Choroid plexus epithelial cell (primary cell): ENCODE data around the gene DET1.

ENCODE experiments used
- DNase-seq: peaks from one replicate; pipeline ENCODE4 v3.0.0-alpha.2; 2010; ENCODE audit warnings: low read depth
- H3K4me3 ChIP-seq: 2 replicates; pipeline ENCODE4 v1.5.1; 2011; ENCODE audit warnings: low read depth, mild to moderate bottlenecking, control low read depth, low read length, moderate library complexity
- CTCF ChIP-seq: conservative IDR thresholded peaks from 2 replicates; pipeline ENCODE4 v1.5.1; 2011; ENCODE audit warnings: low read depth, mild to moderate bottlenecking, control low read depth, inconsistent platforms, low read length, moderate library complexity

The DET1 gene

DNA sequence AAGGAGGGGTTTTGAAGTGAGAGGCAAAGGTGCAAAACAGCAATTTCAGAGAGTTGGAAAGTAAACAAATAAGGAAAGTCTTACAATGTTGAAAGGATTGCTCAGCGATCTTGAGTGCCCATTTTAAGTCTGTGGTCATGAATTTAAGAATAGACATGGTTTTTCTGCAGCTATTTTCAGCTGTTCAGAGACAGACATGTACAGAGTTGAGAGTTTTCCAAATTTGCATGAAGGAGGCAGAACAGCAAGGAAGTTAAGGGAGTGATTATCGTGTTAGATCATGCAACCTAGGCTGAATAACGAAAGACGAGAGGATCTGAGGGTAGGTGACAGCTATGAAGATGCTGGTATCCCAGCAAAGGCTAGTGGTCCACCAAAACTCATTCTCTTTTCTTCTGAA is 37.2 kb downstream of the DET1 start:
- H3K4me3 ChIP-seq: no peak overlapping the region
- no peak for DNase-seq
- no peak for TF ChIP-seq CTCF

GRCh38 chr15:88506628-88507027 is 39.9 kb downstream of the DET1 start:
- DNase-seq: no peak
- no peak overlapping the region for H3K4me3 ChIP-seq
- no peak for TF ChIP-seq CTCF

DNA sequence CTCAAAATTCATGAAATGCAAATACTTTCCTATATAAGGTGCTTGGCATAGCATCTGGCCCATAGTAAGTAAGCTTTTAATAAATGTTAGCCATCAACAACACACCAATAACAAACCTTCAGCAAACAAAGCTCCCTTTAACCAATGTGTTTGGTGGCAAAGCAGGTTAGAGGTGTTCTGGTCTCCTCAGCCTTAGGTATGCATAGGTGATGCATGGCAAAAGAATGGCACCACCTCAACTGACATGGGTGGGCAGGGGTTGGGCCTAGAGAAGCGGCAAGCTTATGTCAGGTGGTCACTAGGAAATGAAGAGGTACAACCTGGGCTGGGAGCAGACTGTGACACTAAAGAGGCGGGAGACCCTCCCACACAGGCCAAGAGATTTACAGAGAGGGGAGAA is 40.8 kb downstream of the DET1 start:
- H3K4me3 ChIP-seq: no peak overlapping the region
- no peak for TF ChIP-seq CTCF
- no peak for DNase-seq

DNA sequence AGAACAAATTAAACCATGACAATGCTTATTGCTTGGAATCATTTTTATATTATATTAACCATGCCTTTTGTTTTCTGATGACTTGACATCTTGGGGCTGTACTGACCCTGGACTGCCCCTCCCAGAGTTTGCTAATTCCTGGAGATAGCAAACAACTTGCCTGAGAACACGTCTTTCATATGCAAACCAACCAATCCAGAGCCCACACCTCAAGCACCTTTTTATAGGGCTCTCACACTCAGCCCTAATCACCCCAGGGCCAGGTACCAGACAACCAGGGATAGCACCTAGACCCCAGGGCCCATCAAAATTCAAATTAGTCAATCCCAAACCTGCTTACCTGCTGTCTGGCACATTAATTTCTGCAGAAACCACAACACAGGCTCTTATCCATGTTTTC is 42.0 kb downstream of the DET1 start:
- TF ChIP-seq CTCF: no peak
- no peak for DNase-seq
- H3K4me3 ChIP-seq: no peak overlapping the region

DNA sequence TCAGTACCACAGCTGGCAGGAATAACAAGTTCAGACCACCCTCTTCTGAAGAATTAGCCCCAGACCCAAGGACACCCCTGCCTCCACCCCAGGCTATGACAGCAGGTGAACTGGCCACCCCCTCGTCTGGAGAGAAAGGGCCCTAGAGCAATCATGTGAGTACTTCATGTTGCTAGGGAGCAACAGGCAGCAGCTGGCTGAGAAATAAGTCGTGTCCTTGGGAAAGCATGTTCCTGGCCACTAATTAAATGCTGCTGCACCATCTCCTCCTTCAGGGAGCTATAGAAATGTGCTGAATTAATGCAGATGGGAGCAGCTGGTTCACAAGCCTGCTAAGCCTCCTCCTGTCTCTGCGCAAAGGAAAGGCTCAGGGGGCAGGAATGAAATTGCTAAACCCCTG is 47.5 kb downstream of the DET1 start:
- no peak overlapping the region for H3K4me3 ChIP-seq
- DNase-seq: no peak
- TF ChIP-seq CTCF: no peak

- H3K4me3 ChIP-seq: no peak overlapping the region
- no peak for TF ChIP-seq CTCF
- DNase-seq: no peak
These were observed 49.2 kb downstream of the DET1 start for GRCh38 chr15:88497109-88497765.

DNA sequence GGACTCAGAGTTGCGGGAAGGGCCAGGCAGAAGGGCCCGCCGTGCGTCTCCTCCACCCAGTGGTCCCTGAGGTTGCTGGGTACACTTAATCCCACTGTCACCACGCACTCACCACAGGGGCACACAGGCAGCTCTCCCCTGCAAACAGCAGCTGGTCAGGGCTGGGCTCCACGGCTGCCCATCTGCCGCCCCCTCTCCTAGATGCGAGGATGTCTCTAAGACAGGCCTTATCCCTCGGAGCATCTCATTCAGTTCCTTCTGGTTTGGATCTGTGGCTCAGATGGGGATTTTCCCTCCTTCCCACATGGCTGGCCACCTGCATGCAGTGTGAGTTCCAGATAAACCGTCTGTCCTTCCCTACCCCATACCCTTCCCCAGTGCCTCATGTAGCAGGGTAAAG is 52.6 kb downstream of the DET1 start:
- H3K4me3 ChIP-seq: no peak overlapping the region
- no peak for DNase-seq
- TF ChIP-seq CTCF: no peak
